PC-9 (cell line): ENCODE measurements around the gene SHKBP1. TPM values are rescaled to one million over a fixed set of nuclear protein-coding genes. Genes with fewer than 3 reads are reported as not detected.

Source experiments
- BruUV-seq: library from RNA; stranded (reverse); fragments of 400-500 nt; replicated peaks from 2 replicates; lab custom pipeline; 2021; lab: Mats Ljungman, UMichigan
- CTCF ChIA-PET: fragments of 300-600 bp; sonication (Branson Sonifier 250); formaldehyde crosslinking; loops from one replicate; lab custom pipeline; 2022; ENCODE audit warnings: antibody characterized with exemption; lab: Charles Lee
- POLR2A ChIA-PET: fragments of 300-600 bp; sonication (Branson Sonifier 250); formaldehyde crosslinking; loops from one replicate; lab custom pipeline; 2022; ENCODE audit warnings: antibody characterized with exemption; ENCODE audit not compliant: unreplicated experiment; lab: Charles Lee
- DNase-seq, 2 experiments: peaks; one replicate each; pipeline versions ENCODE4 v3.0.0 to v3.0.0-alpha.2; 2015 to 2022; ENCODE audit warnings: mixed read lengths in 1 of 2
- H2AFZ ChIP-seq: fragments of 200-600 bp; sonication (generic); 2 replicates; pipeline ENCODE4 v1.8.1; 2017; ENCODE audit warnings: antibody characterized with exemption
- H3F3A ChIP-seq: fragments of 200-600 bp; sonication (generic); 2 replicates; pipeline ENCODE4 v1.8.1; 2017; ENCODE audit warnings: antibody characterized with exemption, mild to moderate bottlenecking, low read depth; ENCODE audit not compliant: insufficient read depth
- H3K27ac ChIP-seq: fragments of 200-600 bp; sonication (generic); 2 replicates; pipeline ENCODE4 v1.6.1; 2016; ENCODE audit warnings: mixed run types
- H3K27me3 ChIP-seq: fragments of 200-600 bp; sonication (generic); 2 replicates; pipeline ENCODE4 v1.6.1; 2016; ENCODE audit warnings: low read depth, mixed run types; ENCODE audit not compliant: insufficient read depth
- H3K36me3 ChIP-seq: fragments of 200-600 bp; sonication (generic); 2 replicates; pipeline ENCODE4 v1.6.1; 2016; ENCODE audit warnings: low read depth, mixed run types
- H3K4me1 ChIP-seq: fragments of 200-600 bp; sonication (generic); replicated peaks from 2 replicates; pipeline ENCODE4 v1.6.1; 2016; ENCODE audit warnings: mixed run types; ENCODE audit not compliant: insufficient read depth
- H3K4me2 ChIP-seq: fragments of 200-600 bp; sonication (generic); 2 replicates; pipeline ENCODE4 v1.6.1; 2017; ENCODE audit warnings: mixed run types
- H3K4me3 ChIP-seq: fragments of 200-600 bp; sonication (generic); 2 replicates; pipeline ENCODE4 v1.6.1; 2016; ENCODE audit warnings: mixed run types
- H3K79me2 ChIP-seq: fragments of 200-600 bp; sonication (generic); 2 replicates; pipeline ENCODE4 v1.6.1; 2017; ENCODE audit warnings: low read depth, mixed run types
- H3K9me2 ChIP-seq: fragments of 200-600 bp; sonication (generic); 2 replicates; pipeline ENCODE4 v1.8.1; 2017; ENCODE audit warnings: mild to moderate bottlenecking; ENCODE audit not compliant: insufficient read depth
- H3K9me3 ChIP-seq: fragments of 200-600 bp; sonication (generic); 2 replicates; pipeline ENCODE4 v1.8.1; 2016; ENCODE audit warnings: low read depth; ENCODE audit not compliant: insufficient read depth
- H4K20me1 ChIP-seq: fragments of 200-600 bp; sonication (generic); 2 replicates; pipeline ENCODE4 v1.8.1; 2017; ENCODE audit not compliant: insufficient read depth
- EZH2 ChIP-seq: fragments of 200-600 bp; sonication (generic); IDR thresholded peaks from 2 replicates; pipeline ENCODE4 v1.8.0; 2017; ENCODE audit warnings: antibody characterized with exemption, low read depth
- intact Hi-C: fragments of 100-400 bp; cut with micrococcal nuclease; formaldehyde crosslinking; loops from one replicate; pipeline ENCODE4 v1.10.0; 2022; ENCODE audit not compliant: unreplicated experiment
- total RNA-seq: library from RNA; stranded (reverse); gene quantifications from 2 replicates; pipeline ENCODE4 v1.2.3, GENCODE V29; 2021
- TF ChIP-seq, protein P1 (sequence below): fragments of 200-600 bp; sonication (generic); conservative IDR thresholded peaks from 2 replicates; pipeline ENCODE4 v1.6.1; 2017; ENCODE audit warnings: mixed run types, antibody characterized with exemption, mild to moderate bottlenecking, moderate library complexity

SHKBP1 gene
- total RNA-seq, 1 experiment from 2014 or later, result 90.1 TPM

DNA sequence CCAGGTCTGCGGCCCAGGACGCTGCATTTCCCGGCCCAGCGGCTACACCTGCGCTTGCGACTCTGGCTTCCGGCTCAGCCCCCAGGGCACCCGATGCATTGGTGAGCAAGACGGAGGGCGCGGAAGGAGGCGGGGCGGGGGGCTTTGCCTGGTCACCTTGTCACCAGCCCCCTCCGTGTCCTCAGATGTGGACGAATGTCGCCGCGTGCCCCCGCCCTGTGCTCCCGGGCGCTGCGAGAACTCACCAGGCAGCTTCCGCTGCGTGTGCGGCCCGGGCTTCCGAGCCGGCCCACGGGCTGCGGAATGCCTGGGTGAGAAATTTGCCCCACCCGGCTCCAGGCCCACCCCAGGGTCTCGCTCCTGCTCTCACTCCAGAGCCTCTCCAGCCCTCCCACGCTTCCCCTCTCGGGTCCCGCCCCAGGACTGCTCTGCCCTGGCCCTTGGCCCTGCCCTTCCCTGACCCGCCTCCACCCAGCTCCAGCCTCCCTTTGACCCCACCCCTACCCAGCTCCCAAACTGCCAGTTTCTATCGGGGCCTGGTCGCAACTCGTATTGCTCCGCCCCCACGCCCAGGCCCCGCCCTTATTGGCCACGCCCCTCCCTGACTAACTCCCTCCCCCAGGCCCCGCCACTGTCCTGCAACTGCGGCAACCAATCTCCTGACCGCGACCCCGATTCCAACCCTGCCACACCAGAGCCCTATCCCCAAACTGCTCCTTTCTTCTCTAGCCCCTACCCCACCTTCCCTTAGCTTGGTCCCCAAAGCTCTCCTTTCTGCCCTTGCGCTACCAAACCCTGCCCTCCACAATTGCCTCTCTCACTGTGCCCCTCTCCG is 33.1 kb downstream of the SHKBP1 start:
- peaks cover 18% of the 10 kb centered on the region; the same call in 1 of the 2 replicates for H3F3A ChIP-seq
- peak; percentile 77 to 95 for DNase-seq
- no peaks in the 10 kb centered on the region for H3K9me3 ChIP-seq
- no peaks in the 10 kb centered on the region for H4K20me1 ChIP-seq
- POLR2A ChIA-PET, result interaction anchor here (0.5 to 1.0 kb wide), 9 partner anchors 36 to 1181 kb away, joined by 3 to 16 read pairs (median 4); no protein-coding TSS in a partner anchor
- H2AFZ ChIP-seq, result peak overlapping the region; percentile 73
- intact Hi-C loops, result loop anchor here (5.0 kb wide), 2 partner anchors 108 to 182 kb away; partner anchors contain the start of genes COQ8B, ITPKC and SERTAD1
- CTCF ChIA-PET, result interaction anchor here (0.5 to 0.6 kb wide), 4 partner anchors 147 to 533 kb away, joined by 3 to 8 read pairs (median 3); no protein-coding TSS in a partner anchor
- H3K9me2 ChIP-seq, result no peaks in the 10 kb centered on the region
- H3K79me2 ChIP-seq, result no peaks in the 10 kb centered on the region
- H3K4me3 ChIP-seq, result peak overlapping the region; percentile 63
- H3K4me1 ChIP-seq, result peaks cover 18% of the 10 kb centered on the region
- TSS peak; percentile 45 for BruUV-seq
- H3K27me3 ChIP-seq, result no peaks in the 10 kb centered on the region
- H3K4me2 ChIP-seq, result peak overlapping the region; percentile 87
- H3K36me3 ChIP-seq, result no peaks in the 10 kb centered on the region
- no peak overlapping the region for H3K27ac ChIP-seq
- TF ChIP-seq, protein P1, sequence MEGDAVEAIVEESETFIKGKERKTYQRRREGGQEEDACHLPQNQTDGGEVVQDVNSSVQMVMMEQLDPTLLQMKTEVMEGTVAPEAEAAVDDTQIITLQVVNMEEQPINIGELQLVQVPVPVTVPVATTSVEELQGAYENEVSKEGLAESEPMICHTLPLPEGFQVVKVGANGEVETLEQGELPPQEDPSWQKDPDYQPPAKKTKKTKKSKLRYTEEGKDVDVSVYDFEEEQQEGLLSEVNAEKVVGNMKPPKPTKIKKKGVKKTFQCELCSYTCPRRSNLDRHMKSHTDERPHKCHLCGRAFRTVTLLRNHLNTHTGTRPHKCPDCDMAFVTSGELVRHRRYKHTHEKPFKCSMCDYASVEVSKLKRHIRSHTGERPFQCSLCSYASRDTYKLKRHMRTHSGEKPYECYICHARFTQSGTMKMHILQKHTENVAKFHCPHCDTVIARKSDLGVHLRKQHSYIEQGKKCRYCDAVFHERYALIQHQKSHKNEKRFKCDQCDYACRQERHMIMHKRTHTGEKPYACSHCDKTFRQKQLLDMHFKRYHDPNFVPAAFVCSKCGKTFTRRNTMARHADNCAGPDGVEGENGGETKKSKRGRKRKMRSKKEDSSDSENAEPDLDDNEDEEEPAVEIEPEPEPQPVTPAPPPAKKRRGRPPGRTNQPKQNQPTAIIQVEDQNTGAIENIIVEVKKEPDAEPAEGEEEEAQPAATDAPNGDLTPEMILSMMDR, result no peak
- no peak for TF ChIP-seq EZH2

DNA sequence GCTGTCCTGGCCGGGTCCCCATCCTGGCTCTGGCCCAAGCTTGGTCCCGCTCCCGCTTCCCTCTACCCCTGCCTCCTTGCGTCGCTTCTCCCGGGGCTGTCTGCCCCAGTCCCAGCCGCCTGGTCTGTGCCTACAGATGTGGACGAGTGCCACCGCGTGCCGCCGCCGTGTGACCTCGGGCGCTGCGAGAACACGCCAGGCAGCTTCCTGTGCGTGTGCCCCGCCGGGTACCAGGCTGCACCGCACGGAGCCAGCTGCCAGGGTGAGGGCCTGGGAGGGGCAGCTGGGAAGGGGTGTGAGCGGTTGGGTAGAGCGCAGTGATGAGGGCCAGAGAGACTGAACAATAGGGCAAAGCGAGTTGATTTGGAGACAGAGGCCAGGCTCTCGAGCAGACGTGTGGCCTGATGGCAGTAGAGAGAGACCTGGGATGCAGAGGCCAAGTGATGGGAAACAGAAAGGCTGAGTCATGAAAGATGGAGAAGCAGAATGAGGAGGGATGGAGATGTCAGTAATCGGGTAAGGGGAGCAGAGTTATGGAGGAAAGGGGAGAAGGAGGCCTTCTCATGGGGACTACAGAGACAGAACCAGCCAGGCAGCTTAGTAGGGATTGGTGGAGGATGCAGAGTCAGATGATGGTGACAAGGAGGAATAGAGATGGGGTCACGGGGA is 33.9 kb downstream of the SHKBP1 start:
- ChIA-PET POLR2A (interaction anchor here (0.5 to 1.0 kb wide), 6 partner anchors 36 to 1182 kb away, joined by 3 to 10 read pairs (median 4); no protein-coding TSS in a partner anchor), CTCF (no interaction called here)
- no TSS peak for BruUV-seq
- H3K4me2 ChIP-seq, result peak overlapping the region; percentile 87
- no peak for DNase-seq
- H3K4me3 ChIP-seq, result peak overlapping the region; percentile 63; the same call in 1 of the 2 replicates
- H3K9me2 ChIP-seq, result no peaks in the 10 kb centered on the region
- H3K36me3 ChIP-seq, result no peaks in the 10 kb centered on the region
- H3K9me3 ChIP-seq, result no peaks in the 10 kb centered on the region
- no peak overlapping the region for H2AFZ ChIP-seq
- TF ChIP-seq, protein P1, result no peak
- no peak for TF ChIP-seq EZH2
- H4K20me1 ChIP-seq, result no peaks in the 10 kb centered on the region
- H3F3A ChIP-seq, result peaks cover 20% of the 10 kb centered on the region; the same call in 1 of the 2 replicates
- no peak overlapping the region for H3K27ac ChIP-seq
- peaks cover 22% of the 10 kb centered on the region for H3K4me1 ChIP-seq
- intact Hi-C loops, result loop anchor here (5.0 kb wide), 1 partner anchor 107 kb away; the partner anchor contains the start of genes COQ8B and ITPKC
- no peaks in the 10 kb centered on the region for H3K79me2 ChIP-seq
- no peaks in the 10 kb centered on the region for H3K27me3 ChIP-seq

DNA sequence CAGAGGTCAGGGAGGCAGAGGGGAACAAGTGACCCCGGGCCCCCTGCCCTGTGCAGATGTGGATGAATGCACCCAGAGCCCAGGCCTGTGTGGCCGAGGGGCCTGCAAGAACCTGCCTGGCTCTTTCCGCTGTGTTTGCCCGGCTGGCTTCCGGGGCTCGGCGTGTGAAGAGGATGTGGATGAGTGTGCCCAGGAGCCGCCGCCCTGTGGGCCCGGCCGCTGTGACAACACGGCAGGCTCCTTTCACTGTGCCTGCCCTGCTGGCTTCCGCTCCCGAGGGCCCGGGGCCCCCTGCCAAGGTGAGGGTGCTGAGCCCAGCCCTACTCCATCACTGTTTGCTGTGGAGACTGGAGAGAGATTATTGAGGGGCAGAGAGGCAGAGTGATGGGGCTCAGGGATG is 34.4 kb downstream of the SHKBP1 start:
- TF ChIP-seq EZH2, result no peak
- TF ChIP-seq, protein P1, result no peak
- DNase-seq, result no peak
- H3F3A ChIP-seq, result peaks cover 21% of the 10 kb centered on the region; the same call in 1 of the 2 replicates
- no TSS peak for BruUV-seq
- H2AFZ ChIP-seq, result no peak overlapping the region
- intact Hi-C loops, result loop anchor here (5.0 kb wide), 1 partner anchor 106 kb away; the partner anchor contains the start of genes COQ8B and ITPKC
- H3K36me3 ChIP-seq, result no peaks in the 10 kb centered on the region
- no peak overlapping the region for H3K4me2 ChIP-seq
- H3K27me3 ChIP-seq, result no peaks in the 10 kb centered on the region
- H3K4me1 ChIP-seq, result peaks cover 27% of the 10 kb centered on the region
- H4K20me1 ChIP-seq, result no peaks in the 10 kb centered on the region
- ChIA-PET CTCF (no interaction called here), POLR2A (no interaction called here)
- no peaks in the 10 kb centered on the region for H3K9me2 ChIP-seq
- no peak overlapping the region for H3K27ac ChIP-seq
- no peaks in the 10 kb centered on the region for H3K79me2 ChIP-seq
- no peak overlapping the region for H3K4me3 ChIP-seq
- no peaks in the 10 kb centered on the region for H3K9me3 ChIP-seq
